HepG2 (cell line): ENCODE data around the gene THSD4.

ENCODE experiments used
- DR1 ChIP-seq: sonication (generic); formaldehyde crosslinking; IDR thresholded peaks from 2 replicates; pipeline ENCODE4 v1.8.0; 2021; ENCODE audit warnings: mild to moderate bottlenecking, missing genetic modification reagents, inconsistent platforms
- ELK4 ChIP-seq: sonication (generic); formaldehyde crosslinking; IDR thresholded peaks from 2 replicates; pipeline ENCODE4 v1.9.0; 2021; ENCODE audit warnings: missing genetic modification reagents, borderline replicate concordance
- KLF13 ChIP-seq: sonication (generic); formaldehyde crosslinking; IDR thresholded peaks from 2 replicates; pipeline ENCODE4 v1.4.0; 2020; ENCODE audit warnings: mild to moderate bottlenecking, missing genetic modification reagents
- ZSCAN9 ChIP-seq: IDR thresholded peaks from 2 replicates; pipeline ENCODE4 v1.6.1; 2016; ENCODE audit warnings: borderline replicate concordance
- TF ChIP-seq, protein P1 (sequence below), 2 experiments: IDR thresholded peaks; 2 replicates each; pipeline ENCODE4 v1.6.1; 2011 to 2012; ENCODE audit warnings: low read length in 2 of 2, borderline replicate concordance in 1 of 2, low read depth in 1 of 2, mild to moderate bottlenecking in 1 of 2, moderate library complexity in 1 of 2

GRCh38 chr15:71448688-71449114, 333.4 kb downstream of the THSD4 start:
- TF ChIP-seq, protein P1, sequence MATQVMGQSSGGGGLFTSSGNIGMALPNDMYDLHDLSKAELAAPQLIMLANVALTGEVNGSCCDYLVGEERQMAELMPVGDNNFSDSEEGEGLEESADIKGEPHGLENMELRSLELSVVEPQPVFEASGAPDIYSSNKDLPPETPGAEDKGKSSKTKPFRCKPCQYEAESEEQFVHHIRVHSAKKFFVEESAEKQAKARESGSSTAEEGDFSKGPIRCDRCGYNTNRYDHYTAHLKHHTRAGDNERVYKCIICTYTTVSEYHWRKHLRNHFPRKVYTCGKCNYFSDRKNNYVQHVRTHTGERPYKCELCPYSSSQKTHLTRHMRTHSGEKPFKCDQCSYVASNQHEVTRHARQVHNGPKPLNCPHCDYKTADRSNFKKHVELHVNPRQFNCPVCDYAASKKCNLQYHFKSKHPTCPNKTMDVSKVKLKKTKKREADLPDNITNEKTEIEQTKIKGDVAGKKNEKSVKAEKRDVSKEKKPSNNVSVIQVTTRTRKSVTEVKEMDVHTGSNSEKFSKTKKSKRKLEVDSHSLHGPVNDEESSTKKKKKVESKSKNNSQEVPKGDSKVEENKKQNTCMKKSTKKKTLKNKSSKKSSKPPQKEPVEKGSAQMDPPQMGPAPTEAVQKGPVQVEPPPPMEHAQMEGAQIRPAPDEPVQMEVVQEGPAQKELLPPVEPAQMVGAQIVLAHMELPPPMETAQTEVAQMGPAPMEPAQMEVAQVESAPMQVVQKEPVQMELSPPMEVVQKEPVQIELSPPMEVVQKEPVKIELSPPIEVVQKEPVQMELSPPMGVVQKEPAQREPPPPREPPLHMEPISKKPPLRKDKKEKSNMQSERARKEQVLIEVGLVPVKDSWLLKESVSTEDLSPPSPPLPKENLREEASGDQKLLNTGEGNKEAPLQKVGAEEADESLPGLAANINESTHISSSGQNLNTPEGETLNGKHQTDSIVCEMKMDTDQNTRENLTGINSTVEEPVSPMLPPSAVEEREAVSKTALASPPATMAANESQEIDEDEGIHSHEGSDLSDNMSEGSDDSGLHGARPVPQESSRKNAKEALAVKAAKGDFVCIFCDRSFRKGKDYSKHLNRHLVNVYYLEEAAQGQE (IDR thresholded peaks at IDR 0.05; ENCODE audit: borderline replicate concordance in 1 of 2, low read depth in 1 of 2, low read length in 2 of 2): no peak
- TF ChIP-seq KLF13 (CRISPR knock-in tag): no peak
- TF ChIP-seq ZSCAN9 (CRISPR knock-in tag): no peak
- TF ChIP-seq ELK4 (CRISPR knock-in tag): no peak
- TF ChIP-seq DR1 (CRISPR knock-in tag): no peak
